CD4-positive, alpha-beta T cell treated with Interleukin-21 for 1 hour (primary cell): ENCODE measurements around the gene CTBP2.

Source experiments
- DNase-seq: peaks from one replicate; pipeline ENCODE4 v3.0.0-alpha.2; 2020

CTBP2 gene

GRCh38 chr10:125121003-125121402, 39.4 kb downstream of the CTBP2 start:
- no peak for DNase-seq

- no peak for DNase-seq
These were observed 40.2 kb downstream of the CTBP2 start for GRCh38 chr10:125120053-125120710.

DNA sequence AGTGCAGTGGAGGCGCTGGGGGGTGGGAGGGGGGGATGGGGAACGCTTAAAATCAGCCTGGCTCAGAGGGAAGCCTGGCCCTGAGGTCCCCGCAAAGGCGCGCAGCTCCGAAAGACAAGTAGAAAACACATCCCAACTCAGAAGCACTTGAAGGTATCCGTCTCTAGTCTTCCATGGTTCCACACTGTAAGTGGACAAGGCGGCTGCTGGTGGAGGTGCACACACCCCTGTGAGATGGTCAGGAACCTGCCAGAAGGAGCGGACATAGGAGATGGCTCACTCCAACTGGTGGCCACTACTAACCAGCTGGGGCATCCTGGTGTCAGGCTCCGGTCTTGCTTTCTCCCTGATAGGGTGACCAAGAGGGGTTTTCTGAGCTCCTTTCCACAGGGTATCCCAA, 41.7 kb downstream of the CTBP2 start:
- DNase-seq = no peak

- DNase-seq = no peak
These were observed 42.3 kb downstream of the CTBP2 start for GRCh38 chr10:125118011-125118611.

- no peak for DNase-seq
These were observed 43.6 kb downstream of the CTBP2 start for GRCh38 chr10:125116652-125117310.

GRCh38 chr10:125116041-125116649, 44.2 kb downstream of the CTBP2 start:
- no peak for DNase-seq

GRCh38 chr10:125115409-125115808, 45.0 kb downstream of the CTBP2 start:
- no peak for DNase-seq

DNA sequence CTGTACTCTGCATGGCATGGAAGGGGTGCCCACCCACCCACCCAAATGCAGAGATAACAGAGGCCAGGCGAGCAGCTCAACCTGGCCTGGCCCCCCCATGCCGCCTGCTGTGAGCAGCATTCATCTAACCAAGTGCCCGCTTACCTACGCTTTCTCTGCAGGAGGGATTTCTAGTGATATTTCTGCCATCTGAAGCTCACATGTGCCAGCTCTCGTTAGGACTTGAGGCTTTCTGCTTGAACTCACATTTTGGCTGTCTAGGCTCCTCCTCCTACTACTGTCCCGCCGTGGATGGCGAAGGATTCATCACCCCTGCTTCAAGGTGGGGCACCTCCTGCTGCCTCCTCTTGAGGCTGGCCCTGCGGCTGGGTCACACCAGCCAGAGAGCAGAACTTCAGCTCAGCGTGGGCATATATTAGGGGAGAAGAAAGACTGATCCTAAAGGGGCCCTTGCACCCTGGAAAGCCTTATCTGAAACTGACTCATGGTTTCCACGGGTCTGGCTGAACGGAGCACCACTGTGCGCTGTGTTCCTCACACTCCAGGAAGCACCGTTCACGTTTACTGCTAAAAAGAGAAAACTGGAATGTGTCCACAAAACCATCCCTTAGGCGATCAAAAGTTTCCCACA, 45.5 kb downstream of the CTBP2 start:
- no peak for DNase-seq

GRCh38 chr10:125113691-125114371, 46.5 kb downstream of the CTBP2 start:
- no peak for DNase-seq

DNA sequence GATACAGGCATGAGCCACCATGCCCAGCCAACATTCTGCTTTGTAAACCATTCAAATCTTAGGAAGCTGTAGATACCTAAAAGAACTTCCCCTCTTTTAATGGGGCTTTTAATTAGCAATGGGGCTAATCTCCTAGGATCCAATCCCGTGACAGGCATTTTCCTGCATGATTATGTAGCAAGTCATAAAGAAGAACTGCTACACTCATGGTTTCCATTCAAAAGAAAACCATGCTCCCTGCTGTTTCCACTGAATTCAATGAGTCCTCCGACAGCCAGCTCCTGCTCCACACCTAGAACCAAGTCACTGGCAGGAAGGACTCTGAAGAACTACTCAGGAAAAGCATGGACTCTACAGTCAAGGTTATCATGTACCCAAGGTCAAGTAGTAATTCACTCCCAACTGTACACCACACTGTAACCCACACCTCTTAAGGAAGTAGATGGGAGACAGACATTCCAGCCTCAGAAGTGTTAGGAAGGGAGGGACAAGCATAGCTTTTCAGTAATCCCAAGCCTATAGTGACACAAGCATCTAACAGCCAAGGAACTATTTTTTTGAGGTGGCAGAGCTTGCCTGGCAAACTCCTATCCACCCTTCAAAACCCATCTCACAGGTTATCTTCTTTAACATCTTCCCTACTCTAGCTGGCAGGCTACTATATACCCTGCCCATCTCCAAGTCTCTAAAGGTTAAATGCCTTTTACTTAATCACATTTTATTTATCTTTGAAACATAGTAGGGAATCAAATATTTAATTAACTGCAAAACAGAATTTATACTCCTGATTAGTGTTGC, 47.5 kb downstream of the CTBP2 start:
- DNase-seq = no peak

GRCh38 chr10:125111118-125111727, 49.1 kb downstream of the CTBP2 start:
- no peak for DNase-seq

GRCh38 chr10:125107965-125108580, 52.3 kb downstream of the CTBP2 start:
- DNase-seq = no peak

DNA sequence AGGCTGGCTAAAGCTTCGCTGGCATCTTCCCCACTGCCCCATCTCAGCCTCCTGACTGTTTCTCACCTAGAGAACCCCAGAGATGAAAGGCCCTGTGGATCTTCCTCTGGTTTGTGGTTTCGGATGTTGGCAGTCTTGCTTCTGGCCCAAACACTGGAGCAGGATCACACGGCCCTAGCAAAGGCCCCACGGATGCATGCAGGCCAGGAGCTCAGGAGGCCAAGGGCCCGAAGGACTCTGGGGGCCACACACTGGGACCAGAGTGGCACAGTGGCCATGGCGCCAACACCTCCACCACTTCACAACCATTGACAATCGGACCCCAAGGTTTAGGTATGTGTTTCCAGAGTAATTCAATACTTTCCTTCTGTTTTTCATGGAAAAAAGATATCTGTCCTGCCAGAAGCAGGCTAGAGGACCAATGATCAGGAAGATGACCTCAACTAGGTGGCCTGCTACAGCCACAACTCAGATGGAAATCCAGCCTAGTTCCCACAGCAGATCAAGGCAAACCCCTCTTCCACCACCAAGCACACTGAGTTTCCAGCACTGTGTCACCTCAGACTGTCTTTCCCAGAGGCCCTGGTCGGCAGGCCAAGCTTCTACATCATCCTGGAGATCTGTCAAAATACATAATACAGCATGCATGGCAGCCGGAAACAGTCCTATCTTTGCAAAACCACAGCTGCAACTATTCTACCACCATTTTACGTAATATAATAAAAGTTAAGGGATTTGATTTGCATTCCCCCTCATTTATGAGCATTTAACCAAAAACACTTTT, 53.0 kb downstream of the CTBP2 start:
- no peak for DNase-seq

- no peak for DNase-seq
These were observed 53.8 kb downstream of the CTBP2 start for GRCh38 chr10:125106586-125106985.

DNA sequence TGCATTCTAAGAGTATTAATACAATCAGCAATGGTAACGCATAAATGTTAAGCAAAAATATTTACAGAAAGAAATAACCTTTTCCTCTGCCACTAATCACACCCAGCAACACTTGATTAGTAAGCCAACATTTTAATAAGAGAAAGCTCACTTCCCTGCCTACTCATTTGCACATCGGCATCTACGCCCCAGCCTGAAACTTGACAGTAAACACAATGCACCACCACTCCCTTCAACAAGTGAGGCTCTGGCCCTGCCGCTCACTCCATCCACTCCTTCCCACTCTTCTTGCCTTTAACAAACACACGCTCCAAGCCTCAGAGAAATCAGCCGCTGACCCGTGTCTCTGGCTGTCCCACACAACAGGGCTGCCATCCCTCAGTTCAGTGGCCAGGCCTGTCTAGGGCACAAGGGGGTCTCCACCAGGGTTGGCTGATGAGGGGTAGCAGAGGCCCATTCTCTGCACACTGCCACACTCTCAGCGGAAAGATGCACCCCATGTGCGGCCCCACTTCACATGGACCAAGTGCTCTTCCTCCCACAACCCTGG, 54.6 kb downstream of the CTBP2 start:
- no peak for DNase-seq

DNA sequence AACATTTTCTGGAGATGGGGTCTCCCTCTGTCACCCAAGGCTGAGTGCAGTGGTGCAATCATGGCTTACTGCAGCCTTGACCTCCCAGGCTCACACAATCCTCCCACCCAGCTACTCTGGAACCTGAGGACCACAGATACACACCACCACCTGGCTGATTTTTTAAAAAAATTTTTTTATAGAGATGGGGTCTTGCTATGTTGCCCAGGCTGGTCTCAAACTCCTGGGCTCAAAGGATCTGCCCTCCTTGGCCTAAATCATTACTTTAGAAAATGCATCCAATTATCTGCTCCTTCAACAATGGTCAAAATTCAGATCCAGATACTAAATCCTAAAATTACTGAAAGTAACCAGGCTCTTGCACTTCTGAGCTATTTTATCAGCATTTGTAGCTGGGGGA, 55.2 kb downstream of the CTBP2 start:
- DNase-seq = no peak

DNA sequence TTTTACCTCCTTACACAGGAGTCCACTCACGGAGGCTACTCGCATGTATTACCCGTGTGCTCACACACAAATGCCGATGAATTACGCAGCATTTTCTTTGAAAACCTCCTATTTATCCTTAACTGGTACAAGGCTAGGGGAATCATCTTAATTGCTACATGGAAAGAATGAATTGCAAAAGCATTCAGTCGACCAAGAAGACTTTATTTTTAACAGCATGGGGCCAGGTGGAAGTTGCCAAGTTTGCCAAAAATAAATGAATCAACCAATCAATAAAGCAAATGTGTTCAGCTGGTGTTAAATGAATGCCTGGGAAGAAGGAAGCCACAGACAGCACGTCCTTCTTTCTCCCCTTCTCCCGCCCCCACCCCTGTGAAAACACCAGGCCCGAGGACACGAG, 55.8 kb downstream of the CTBP2 start:
- DNase-seq = no peak

- no peak for DNase-seq
These were observed 56.4 kb downstream of the CTBP2 start for GRCh38 chr10:125103924-125104323.

GRCh38 chr10:125103466-125103865, 56.9 kb downstream of the CTBP2 start:
- DNase-seq = no peak

- DNase-seq = no peak
These were observed 57.5 kb downstream of the CTBP2 start for GRCh38 chr10:125102821-125103220.
